Renal pelvis (tissue), 4 donors: ENCODE results near the gene ARMC8. TPM values are rescaled to one million over a fixed set of nuclear protein-coding genes. Genes with fewer than 3 reads are reported as not detected.
A peak's percentile ranks its signal among the peaks of the same experiment; 100 is the strongest.

Experiments
- DNase-seq: peaks from one replicate; pipeline ENCODE4 v3.0.0-alpha.2; 2013
- polyA plus RNA-seq, 3 donors: library from polyadenylated mRNA; unstranded; fragments of 120-200 nt; gene quantifications; one replicate each; pipeline ENCODE4 v1.2.1, GENCODE V29; 2013; ENCODE audit not compliant: insufficient read length in 3 of 3

The ARMC8 gene
- polyA plus RNA-seq, 3 donors, result 44.4 to 51.2 (median 47.9) TPM

- no peak for DNase-seq
Measured at GRCh38 chr3:138297059-138297607, 110.0 kb downstream of the ARMC8 start.

GRCh38 chr3:138297876-138298275 lies 110.8 kb downstream of the ARMC8 start:
- DNase-seq, result no peak

- no peak for DNase-seq
Measured at GRCh38 chr3:138300647-138301046, 113.5 kb downstream of the ARMC8 start.

- no peak for DNase-seq
Measured at GRCh38 chr3:138303474-138303873, 116.4 kb downstream of the ARMC8 start.

DNA sequence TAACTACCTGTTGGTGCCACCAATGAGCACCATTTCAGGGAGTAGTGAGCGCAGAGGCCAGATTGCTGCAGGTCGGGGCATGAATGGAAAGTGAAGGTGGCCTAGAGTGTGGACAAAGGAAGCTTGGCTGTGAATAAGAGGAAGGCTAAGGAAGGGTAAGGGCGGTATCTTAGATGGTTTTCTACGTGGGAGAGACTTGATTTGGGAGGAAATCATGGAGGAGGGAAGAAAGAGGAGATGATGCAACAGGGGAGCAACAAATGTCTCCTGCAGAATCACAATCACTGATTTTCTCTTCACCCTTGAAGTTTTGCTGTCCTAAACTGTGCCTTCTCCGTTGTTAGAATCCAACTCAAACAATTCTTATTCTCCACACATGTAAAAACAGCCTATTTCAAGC lies 120.8 kb downstream of the ARMC8 start:
- DNase-seq, result no peak

DNA sequence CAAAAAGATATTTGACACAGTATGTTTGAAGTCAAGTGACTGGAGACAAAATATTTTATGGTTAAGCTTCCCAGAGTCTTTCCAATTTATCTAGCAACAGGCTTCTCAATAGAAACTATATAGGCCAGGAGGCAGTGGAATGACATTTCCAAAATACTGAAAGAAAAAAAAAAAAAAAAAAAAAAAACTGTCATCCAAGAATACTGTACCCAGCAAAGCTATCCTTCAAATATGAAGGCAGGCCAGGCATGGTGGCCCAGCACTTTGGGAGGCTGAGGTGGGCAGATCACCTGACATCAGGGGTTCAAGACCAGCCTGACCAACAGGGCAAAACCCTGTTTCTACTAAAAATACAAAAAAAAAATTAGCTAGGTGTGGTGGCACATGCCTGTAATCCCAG lies 121.7 kb downstream of the ARMC8 start:
- no peak for DNase-seq

- DNase-seq, result no peak
Measured at GRCh38 chr3:138310494-138310893, 123.4 kb downstream of the ARMC8 start.

DNA sequence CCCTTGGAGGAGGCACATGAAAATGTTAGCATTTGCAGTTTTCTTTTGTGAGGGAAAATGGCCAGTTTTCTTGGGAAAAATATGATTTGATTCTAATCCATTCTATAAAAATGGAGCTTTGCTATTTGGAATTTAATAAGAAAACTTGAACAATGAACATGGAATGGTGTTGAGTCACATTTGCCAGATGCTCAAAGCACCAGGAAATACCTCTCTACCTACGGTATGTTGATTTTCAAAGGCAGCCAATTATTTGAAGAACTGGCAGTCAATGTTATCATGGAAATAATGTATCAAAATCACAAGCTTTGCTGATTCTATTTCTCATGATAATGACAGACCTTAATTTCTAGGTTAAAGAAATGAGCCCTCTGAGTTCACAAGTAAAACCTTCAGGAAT lies 127.7 kb downstream of the ARMC8 start:
- DNase-seq, result no peak

DNA sequence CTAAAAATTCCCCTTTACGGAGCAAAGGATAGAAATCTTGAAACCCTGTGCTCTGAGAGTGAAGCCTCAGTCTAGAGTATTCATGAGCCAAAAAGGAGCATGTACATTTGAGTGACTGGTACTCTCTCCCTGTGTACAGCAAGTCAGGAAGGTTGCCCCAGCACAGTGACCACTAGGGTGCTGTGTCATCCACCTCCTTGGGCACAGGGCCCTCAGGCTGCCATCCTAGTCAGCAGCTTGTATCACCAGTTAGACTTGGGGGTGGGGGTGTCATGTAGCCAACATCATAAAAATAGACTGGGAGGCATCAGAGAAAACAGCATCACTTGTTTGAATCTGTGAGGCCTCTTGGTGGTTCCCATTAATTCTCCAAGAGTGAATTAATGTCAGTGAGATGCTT lies 130.6 kb downstream of the ARMC8 start:
- DNase-seq, result no peak

- no peak for DNase-seq
Measured at GRCh38 chr3:138323971-138324370, 136.9 kb downstream of the ARMC8 start.

- no peak for DNase-seq
Measured at GRCh38 chr3:138325990-138326389, 138.9 kb downstream of the ARMC8 start.

DNA sequence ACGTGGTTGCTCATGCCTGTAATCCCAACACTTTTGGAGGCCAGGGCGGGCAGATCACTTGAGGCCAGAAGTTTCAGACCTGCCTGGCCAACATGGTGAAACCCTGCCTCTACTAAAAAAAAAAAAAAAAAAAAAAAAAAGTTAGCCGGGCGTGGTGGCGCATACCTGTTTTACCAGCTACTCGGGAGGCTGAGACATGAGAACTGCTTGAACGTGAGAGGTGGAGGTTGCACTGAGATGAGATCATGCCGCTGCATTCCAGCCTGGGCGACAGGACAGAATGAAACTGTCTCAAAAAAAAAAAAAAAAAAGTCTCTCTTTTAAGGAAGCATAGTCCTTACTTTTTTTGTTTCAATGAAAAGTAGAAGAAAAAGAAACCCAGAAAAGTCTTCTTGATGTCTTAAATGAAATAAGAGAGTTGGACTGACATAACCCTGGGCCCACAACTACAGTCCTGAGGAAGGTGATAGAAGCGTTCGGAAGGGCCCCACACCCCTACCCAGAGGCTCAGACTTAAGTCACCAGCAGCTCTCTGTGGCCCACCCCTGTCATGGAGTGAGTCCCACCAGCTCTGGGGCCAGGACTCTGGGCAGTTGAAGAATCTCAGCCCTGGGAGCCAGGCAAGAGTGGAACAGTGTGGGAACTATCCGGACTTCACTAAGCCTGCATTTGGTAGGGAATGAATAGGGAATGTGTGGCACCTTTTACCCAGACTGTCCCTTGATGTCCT lies 139.9 kb downstream of the ARMC8 start:
- DNase-seq, result no peak

DNA sequence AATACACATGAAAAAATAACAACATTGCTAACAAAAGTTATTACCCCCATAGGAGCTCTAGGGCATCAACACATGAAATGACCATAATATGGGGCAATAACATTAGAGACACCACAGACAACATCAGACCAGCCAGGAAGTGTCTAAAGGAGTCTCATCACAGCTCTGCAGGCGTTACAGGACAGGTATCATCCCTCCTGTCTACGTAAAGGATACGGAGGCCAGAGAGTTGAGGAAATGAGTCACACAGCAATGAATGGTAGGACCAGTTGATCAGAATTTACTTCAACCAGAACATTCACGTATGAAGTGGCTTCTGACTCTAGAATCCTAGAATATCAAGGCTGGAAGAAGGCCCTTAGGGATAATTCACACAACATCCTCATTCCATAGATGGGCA lies 140.7 kb downstream of the ARMC8 start:
- no peak for DNase-seq

DNA sequence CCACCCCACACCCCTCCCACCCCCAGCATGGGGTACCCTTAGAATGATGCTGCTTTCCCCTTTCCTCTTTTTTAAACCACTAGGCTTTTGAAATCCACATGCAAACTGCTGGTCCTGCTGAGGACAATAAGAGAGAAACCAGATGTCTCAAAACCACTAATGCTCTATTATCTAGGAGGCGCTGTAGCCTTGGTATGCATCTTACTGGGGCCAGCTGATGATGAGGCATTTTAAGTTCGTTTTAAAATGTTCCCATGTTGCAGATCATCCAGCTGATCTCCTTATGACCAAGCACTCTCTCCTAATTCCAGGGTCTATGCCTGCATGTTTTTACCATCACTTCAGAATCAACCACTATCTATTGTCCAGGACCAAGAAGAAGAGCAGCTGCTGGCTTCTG lies 141.2 kb downstream of the ARMC8 start:
- DNase-seq, result no peak

DNA sequence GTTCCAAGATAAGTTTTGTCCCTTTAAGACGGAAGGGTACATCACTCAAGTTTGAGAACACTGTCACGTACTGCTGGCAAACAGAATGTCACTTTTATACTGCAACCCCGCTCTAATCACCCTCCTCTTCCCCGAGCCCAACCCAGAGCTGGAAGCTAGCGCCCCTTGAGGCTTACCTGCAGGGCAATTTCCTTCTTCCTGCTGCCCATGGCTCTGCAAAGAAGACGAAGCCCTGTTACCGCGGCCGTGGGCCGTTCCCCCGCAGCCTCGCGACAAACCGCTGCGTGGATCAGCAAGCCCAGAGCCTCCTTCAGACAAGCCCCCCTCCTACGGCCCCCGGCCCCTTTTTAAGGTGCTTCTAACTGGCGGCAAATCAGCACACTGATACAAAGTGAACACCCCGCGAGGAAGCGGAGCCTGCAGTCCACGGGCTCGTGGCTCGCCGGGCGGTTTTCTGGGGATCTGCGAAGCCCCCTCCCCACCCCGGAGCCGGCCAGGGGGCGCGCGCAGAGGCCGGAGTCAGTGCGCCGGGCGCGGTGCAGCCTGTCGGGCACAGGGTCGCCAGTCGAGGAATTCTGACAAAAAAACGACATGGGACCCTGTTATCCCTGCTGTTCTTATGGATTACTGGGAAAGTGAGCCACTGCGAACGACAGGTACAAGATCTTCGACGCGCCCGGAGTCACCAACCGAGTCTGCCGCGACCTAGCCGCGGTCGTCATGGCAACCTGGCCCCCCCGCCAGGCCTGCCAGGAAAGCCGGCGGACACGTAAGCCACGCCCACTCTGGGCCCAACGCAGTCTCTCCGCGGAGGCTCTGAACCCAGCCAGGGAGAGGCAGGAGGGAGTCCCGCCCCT lies 142.3 kb downstream of the ARMC8 start, which contains the start of gene NME9:
Gene NME9 (minus strand): TSS at position 725 of the 857 bp plus-strand sequence. CDS start 516 bp downstream, at position 209.
- DNase-seq, result peak; percentile 89

GRCh38 chr3:138329984-138330293 lies 142.8 kb downstream of the ARMC8 start:
- no peak for DNase-seq

DNA sequence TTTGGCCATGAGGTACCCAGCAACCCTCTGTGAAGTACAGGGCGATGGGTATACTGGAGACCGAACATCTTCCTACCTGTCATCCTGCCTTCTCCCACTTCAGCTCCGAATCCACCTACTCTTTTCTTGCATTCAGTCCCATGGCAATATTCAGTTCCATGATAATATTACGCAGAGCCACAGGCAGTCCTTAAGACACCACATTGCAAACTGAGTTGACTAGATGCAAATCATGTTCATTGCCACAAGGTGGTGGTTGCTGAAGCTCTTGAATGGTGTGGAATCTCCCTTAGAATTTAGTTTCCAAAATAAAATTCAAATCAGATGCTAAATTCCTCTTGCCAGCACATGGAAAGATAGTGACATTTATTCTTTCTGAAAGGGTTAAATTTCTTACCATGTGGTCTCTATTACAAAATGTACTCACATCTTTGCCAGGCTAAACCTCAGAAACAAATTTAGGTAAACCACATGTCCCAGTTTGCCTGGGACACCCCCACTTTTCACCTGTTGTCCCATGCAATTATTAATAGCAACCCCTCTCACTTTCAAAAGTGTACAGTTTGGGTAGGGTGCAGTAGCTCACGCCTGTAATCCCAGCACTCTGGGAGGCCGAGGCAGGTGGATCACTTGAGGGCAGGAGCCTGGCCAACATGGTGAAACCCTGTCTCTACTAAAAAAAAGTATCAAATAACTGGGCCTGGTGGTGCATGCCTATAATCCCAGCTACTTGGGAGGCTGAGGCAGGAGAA lies 144.2 kb downstream of the ARMC8 start:
- no peak for DNase-seq

DNA sequence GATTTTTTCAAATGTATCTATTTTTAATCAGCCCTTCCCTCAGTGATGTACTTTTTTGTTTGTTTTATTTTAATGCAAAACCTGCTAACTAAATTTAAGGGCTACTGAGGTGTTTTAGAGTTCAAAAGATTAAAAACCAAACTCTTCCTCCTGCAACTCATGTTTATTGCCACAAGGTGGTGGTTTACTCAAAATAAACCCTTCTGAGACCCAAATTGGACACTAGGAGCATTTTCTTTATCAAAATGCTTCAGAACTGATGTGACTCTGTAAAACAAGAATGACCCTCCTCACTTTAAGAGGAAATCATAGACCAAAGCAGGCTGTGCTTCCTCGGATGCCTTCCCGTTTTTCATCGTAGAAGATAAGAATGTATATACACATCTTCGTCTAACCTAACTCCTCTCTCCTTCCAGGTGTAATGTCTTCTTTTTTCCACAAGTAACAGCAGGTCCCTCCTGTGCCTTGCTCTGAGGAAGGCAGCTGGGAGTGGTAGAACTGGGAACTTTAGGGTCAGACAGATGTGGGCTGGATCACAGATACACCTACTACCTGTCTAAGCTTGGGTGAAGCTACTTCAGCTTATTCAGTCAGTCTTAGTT lies 145.5 kb downstream of the ARMC8 start:
- DNase-seq, result peak; percentile 24

DNA sequence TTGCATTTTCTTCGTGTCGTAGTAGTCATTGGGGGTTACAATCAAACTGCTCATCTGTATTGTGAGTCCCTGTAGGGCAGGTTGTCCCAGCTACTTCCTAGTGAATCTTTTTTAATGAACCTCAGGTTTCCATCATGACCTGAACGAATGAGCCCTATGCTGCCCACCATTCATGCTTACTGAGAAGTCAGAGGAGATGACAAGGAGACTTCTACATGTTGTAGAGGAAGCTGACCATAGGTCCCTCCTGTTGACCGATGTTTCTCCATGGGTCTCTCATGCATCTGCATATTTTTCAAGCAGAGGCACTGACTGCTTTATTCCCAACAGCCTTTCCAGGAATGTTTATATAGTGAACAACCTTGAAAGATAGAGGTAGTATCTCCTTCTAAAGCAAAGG lies 147.5 kb downstream of the ARMC8 start:
- no peak for DNase-seq

GRCh38 chr3:138336454-138336999 lies 149.4 kb downstream of the ARMC8 start:
- no peak for DNase-seq

DNA sequence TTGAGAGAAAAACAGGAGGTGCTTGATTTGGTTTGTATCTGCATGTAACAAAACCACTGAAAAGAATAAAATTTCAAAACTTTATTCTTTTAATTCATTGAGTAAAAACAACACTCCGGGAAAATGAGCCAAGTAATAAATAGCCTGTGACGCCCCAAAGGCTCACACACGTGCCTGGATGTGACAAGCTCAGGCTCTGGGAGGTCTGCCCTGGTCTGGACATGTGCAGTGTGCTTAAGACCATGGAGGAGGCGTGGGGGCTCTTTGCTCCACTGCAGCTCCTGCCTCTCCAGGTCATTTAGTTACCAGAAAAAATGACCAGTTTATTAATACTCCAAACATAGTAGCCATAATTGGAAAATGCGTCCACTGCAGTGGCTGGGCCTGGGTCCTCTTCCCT lies 151.1 kb downstream of the ARMC8 start:
- DNase-seq, result no peak

DNA sequence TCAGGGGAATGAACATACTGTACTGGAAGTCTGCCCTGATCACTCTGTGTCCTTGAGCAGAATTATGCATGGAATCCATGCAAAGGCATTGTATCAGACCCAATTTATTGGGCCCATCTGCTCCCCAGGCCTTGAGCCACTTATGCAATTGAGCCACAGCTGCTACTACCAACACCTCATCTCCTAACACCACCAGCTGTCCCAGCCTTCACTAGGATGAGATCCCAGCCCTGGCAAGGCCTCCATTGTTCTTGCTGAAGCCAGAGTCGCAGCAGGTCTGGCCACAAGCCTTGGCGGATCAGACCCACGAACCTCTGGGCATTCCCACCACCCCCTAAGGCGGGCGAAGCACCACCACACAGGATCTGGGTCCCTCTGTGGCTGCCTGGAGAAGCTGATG lies 151.7 kb downstream of the ARMC8 start:
- DNase-seq, result no peak
